Activated T-cell treated with anti-CD3 and anti-CD28 coated beads for 4 hours (primary cell): ENCODE data around the gene GRAMD4.

Experiments used
- DNase-seq: peaks from one replicate; pipeline ENCODE4 v3.0.0-alpha.2; 2020

The GRAMD4 gene

DNA sequence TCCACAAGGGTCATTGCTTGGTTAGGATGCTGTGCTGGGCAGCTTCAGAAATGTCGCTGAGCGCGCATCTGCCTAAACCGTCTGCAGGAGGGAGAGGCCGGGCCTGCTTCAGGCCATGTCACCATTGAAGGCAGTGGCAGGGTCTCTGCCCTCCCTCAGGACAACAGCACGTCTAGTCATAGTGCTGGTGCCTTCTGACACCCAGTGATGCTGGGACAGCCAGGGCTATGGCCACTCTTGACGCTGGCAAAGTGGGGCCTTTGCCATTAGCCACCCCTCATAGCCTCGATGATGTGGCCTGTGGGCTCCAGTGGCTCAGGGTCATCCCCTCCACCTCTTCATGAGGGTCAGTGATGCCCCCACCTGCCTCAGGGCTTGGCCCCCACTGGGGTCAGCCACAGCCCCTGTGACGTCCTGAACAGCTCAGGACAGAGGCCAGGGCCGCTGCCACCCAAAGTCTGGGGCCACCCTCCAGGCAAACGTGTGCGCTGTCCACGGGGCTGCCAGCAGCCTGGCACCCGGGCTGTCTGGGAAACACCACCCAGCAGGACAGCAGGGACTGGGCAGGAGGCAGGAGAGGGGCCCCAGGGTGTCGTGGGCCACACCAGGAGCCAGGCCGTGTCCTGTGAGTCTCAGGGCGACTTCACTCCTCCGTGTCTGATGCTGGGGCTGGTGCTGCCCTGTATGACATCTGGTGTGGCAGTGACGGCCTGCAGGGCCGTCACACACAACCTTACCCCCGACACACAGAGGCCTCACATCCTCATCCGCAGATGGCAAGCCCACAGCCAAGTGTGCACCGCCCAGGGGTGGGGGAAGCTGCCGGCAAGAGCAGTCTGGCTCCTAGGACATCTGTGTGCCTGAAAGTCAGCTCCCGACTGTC, 75.4 kb downstream of the GRAMD4 start:
- no peak for DNase-seq

DNA sequence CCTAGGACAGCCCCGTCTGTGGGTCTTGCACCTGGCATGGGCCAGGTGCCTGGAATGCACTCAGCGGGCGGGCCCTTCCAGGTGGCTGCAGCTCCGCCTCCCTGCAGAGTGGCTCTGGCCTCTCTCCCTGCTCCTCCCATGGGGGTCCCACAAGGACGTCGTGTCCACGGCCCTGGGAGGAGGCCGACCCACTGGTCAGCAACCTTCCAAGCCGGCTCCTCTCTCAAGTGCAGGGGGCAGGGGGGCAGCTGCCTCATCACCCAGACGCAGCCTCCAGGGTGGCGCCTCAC, 76.0 kb downstream of the GRAMD4 start:
- no peak for DNase-seq

DNA sequence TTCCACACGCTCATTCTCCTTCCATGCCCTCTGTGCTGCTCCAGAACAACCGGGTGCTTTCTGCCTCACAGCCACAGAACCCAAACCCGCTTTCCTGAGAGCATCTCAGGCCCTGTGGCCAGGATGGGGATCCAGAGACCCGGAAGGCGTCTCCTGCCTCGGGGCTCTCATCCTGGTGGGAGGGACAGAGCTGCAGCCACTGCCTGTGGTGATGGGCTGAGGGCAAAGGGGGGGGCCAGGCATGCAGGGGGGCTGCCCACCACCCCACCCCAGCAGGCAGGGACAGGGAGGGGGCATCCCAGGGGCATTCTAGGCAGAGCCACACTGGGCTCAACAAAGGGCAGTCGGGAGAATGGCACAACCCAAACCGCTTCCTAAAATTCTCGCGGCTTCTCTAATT, 76.4 kb downstream of the GRAMD4 start:
- no peak for DNase-seq

DNA sequence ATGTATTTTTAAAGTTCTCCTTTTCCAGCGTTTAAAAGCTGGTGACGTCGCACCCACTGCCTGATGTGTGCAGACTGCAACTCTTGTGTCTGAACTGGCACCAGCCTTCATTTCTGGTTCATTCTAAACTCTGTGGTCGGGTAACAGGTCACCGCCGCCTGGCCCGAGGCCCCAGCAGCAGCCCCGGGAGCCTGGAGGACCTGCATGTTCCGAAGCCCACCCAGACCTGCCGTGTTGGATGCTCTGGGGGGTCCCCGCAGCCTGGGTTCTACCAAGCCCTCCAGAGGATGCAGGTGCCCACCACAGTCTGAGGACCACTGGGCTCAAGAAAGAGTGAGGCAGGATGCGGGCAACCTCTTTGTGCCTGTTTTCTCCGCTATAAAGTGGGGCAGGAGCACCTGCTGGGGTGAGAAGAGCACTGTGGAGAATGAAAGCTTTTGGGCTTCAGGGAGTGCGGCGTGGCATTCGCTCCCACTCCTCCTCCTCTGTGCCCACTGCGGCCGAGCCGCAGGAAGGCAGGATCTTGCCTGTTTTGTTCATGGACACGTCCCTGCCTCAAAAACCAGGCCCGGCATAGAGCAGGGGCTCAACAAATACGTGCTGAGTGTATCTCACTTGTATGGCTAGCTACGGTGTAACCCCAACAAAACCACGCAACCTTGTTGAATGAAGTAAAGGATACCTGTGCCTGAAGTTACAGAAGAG, 77.8 kb downstream of the GRAMD4 start:
- DNase-seq: no peak

DNA sequence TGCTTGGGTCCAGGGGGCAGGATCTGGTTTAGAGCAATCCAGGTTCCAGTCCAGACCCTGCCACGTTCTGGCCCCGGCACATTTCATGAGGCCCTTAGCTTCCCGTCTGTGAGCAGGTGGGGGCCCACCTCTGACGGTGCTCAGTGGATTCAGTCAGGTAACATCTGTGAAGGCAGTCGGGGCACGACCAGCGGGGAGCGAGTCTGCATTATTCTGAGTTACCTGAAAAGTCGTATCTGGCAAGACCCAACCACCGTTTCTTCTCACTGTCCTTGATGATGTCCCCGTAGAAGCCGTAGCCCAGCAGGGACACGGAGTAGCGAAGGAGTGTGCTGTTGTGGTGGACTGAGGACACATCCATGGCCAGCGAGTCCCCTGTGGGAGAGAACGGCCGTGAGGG, 78.9 kb downstream of the GRAMD4 start:
- no peak for DNase-seq

DNA sequence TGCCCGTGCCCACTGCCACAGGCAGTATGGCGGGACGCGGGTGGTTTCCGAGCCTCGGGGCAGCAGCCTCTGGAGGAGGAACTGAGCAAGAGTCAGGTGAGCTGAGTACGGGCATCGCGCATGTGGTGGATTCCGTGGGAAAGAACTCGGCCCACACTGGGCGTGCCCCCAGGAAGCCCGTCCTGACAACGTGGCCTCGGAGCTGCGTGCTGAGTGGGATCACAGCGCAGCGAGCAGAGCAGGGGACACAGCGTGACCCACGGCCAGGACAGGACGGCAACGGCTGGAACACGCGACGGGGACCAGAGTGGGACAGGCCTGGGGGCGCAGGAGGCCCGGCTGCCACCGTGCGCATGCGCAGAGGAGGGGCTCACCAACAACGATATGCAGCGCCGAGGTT, 81.1 kb downstream of the GRAMD4 start:
- DNase-seq: no peak

DNA sequence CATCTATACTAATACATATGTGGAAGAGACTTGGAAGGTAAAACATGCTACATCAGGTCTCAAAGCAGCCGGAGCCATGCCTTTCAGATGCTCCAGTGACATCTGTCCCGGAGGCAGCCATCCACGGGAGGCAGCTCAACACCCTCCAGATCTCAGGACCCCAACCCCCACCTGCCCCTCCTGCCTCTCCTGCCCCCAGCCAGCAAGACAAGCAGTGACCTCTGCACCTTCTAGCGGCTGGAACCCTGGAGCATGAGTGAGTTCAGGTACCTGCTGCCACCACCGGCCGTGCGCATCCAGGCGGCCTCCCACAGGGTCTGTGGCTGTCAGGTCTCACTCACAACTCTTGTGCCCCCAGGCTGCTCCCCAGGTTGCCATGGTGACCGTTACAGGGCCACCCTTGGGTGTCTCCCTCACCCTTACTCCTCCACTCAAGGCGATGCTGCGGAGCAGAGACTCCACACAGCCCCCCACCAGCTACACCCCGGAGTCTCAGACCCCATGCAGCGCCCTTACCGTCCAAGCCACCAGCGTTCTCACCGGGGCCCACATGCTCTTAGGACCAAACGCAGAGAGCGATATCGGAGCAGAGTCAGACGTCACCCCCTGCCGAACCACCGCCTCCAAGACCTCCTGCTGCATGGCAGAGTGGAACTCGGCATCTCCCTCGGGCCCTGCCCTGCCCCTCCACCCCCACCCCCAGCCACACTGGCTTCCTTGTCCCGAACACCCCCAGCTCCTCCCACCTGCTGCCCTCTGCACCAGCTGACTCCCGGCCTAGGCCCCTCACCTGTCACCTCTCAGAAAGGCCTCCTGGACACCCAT, 83.2 kb downstream of the GRAMD4 start:
- no peak for DNase-seq

DNA sequence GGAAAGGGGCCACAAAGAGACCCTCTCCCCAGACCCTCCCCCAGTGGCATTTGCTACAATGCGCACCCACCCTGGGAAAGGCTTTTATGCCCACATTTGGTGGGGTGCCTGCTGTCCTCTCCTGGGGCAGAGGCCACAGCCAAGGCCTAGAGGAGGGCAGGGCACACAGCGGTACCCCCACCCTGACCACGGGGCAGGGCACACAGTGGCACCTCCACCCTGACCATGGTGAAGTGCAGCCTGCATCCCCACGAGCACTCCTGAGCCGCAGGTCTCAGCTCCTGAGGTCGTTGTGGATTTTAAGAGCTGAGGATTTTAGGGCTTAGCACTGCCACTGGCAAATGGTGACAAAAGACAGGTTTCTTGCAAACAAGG, 83.8 kb downstream of the GRAMD4 start:
- DNase-seq: no peak

DNA sequence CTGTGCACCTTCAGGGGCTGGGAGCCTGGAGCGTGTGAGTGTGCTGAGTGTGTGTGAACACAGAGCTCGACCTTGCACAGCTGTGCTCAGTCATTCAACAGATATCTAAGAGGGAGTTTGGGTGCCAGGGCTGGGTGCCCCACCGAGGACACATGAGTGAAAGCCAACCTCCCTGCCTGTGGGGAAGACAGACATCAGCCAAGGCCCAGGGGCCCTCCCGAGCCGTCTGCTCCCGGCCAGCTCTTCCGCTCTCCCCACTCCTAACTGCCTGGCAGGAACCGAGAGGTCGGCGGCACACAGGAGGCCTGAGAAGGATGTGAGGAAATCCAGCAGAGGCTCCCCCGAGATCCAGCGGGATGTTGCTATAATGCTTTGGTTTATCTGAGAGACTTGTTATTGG, 85.9 kb downstream of the GRAMD4 start:
- DNase-seq: no peak

DNA sequence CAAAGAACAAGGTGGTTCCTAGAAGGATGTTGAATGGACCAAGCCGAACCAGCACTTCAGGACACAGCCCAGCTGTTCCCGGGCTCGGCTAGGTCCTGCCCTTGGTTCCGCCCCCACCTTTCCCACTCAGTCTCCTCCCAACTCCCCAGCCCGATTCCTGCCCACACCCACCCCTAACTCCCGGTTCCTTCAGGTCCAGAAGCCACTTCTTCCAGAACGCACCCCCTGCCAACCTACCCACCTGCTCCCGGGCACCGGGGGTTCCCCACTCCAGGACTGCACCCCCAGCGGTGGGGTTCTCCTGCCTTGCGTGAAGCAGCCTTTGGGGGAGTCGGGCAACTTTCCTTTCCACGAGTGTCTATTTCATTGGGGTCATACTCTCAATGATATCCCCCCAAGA, 87.1 kb downstream of the GRAMD4 start:
- no peak for DNase-seq

DNA sequence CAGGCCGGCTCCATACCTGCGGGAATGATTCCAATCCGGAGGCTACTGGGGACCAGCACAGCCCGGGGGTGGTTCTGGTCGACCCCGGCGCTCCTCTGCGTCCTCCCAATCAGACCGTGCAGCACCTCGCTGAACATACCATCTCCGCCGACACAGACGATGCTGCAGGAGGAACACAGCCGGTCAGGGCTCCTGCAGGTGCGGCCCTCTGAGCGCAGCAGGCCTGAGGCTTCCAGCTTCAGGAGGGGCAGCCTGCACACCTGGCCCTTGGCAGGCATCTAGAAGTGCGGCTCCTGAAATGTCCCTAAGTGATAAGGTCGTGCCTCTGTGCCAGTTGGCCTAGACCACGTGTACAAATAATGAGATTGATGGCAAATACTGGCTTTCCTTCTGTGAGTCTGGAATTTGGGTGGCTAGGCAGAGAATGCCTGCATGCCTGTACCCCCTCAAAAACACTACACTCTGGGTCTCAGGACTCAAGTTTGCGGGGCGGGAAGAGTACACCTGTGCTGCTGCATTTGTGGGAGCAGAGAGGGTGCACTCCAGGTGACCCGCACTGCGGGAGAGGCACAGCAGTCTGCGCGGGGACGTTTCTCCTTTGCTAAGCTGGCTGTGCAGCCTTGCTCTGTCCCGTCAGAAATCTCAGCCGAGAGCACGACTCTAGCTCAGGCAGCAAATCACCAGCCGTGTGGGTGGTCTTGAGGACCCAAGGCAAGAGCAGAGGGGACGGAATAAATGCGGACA, 87.8 kb downstream of the GRAMD4 start:
- DNase-seq: no peak

DNA sequence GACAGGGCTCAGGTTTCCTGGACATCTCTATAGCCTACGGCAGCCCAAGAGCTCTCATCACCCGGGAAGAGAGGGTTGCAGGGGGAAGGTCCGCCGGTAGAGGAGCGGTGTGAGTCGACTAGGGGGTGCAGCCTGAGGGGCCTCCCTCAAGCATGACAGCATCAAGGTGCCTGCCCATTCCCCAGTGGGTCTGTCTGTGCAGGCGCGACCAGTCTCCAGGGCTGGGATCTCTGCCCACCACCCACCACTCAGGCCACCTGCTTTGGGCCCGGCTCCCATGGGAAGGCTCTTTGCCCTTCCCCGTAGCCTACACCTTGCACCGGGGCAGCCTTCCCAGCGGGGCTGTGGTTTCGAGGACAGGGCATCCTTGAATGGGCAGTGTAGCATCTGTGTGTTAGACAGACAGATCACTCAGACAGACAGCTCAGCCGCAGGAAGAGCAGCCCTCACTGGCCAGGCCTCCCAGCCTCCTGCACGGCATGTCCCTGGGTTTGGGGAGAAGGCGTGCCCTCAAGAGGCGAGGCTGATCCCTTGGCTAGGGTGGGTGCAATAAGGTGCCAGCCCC, 88.7 kb downstream of the GRAMD4 start:
- DNase-seq: no peak

DNA sequence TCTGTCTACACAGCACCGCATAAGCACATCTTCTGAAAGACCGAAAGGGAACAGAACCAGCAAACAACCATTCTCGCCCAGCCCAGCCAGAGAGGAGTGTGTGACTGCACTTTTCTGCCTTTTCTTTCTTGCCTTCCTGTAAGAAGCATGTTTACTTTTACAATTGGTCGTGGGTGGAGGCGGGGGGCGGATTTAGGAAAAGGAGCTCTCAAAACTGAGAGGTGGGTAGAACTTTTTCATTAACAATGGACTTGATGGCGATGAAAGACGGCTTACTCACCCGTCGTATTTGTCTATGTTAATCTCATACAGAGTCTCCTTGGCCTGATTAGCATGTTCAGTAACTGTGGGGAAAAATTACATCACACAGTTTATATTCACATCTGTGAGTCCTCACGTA, 90.6 kb downstream of the GRAMD4 start:
- DNase-seq: no peak

DNA sequence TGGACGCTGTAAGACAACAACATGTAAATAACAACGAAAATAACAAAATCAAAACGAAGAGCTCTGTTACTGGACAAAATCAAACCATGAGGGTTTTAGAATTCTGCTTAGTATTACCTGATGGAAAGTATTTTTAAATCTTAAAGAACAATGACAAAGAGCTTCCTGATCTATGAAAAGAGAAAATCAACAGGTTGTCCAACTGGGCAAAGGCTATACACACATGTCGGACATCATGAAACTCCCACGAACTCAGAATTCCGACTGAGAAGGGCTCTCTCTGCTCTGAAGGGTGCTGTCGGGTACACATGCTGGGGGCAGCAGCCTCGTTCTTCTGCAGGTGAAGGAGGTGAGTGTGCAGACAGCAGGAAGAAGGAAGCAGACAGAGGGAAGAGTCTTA, 92.1 kb downstream of the GRAMD4 start:
- DNase-seq: no peak

DNA sequence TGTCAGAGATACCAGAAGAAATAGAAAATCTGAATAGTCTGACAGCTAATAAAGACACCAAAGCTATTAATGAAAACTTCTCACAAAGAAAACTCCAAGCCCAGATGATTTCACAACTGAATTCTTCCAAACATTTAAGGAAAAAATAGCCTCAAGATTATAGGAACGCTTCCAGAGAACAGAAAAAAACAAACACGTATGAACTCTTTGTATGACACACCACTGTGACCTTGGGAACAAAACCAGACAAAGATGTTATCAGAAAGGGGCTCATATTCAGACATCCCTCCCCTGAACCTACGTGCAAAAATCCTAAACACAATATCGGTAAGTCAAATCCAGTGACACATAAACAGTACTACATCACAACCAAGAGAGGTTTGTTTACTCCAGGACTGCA, 94.4 kb downstream of the GRAMD4 start:
- no peak for DNase-seq

DNA sequence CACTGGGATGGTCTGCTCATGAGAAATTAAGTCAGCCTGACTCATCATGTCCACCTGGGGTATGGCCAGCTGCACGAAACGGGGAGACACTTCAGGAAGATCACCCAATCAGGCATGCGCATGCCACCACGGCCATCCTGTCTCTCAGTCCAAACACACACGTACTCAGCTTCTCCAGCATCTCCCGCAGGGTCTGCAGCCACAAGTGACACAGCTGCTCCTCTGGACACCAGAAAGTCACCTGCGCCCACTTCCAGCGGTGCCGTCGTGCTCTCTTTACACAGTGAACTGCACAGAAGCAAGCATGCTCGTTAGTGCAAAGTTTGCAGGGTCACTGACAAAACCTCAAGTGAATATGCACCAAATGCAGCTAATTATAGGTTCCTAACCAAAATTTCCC, 99.7 kb downstream of the GRAMD4 start:
- DNase-seq: no peak

DNA sequence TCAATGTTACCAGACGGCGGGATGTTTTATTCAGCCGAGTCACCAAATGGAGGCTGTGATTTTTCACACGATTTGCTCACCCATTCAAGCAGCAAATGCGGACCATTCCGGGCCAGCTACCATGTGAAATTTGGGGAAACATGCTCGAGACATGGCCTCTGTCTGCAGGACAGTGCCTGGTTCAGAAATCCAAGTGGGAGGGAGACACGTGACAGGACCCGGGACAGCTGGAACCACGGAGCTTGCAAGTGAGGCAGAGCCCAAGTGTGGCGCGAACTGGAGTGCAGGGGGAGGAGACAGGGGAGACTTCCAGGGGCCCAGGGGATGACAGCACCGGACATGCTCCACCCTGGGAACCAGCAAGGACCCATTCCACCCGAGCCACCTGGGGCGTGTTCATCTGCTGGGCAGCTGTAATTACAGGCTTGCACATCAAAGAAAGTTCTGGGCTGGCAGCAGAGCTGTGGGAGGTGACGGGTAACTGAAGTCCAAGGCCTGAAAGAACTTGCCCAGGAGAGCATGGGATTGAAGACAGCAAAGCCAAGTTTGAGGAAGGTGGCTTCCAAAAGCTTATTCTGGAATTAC, 101.4 kb downstream of the GRAMD4 start:
- no peak for DNase-seq

DNA sequence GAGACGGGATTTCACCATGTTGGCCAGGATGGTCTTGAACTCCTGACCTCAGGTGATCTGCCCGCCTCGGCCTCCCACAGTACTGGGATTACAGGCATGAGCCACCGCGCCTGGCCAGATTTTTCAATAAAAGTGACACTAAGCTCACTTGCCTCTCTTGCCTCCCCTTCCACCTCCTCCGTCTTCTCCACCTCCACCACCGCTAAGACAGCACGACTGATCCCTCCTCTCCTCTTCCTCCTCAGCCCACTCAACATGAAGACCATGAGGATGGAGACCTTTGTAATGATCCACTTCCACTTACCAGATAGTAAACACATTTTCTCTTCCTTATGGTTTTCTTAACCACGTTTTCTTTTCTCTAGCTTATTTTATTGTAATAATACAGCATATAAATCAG, 103.7 kb downstream of the GRAMD4 start:
- DNase-seq: no peak

DNA sequence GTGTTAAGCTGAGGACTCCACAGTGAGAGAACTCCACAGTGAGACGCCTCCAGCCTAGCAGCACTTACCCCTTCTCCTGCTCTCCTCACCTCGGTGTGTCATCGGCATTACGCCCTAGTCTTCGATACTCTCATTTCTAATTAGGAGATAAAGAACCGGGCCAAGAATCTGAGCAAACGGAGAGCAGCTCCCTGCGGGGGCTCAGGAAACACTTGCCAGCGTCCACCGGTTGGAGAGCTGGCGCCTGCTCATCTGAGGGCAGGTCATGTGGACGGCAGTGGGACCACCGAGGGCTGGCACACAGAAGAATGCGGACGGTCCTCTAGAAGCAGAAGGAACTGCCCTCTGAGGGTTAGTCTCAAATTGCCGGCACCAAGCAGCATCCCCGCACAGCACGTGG, 104.9 kb downstream of the GRAMD4 start:
- DNase-seq: no peak

DNA sequence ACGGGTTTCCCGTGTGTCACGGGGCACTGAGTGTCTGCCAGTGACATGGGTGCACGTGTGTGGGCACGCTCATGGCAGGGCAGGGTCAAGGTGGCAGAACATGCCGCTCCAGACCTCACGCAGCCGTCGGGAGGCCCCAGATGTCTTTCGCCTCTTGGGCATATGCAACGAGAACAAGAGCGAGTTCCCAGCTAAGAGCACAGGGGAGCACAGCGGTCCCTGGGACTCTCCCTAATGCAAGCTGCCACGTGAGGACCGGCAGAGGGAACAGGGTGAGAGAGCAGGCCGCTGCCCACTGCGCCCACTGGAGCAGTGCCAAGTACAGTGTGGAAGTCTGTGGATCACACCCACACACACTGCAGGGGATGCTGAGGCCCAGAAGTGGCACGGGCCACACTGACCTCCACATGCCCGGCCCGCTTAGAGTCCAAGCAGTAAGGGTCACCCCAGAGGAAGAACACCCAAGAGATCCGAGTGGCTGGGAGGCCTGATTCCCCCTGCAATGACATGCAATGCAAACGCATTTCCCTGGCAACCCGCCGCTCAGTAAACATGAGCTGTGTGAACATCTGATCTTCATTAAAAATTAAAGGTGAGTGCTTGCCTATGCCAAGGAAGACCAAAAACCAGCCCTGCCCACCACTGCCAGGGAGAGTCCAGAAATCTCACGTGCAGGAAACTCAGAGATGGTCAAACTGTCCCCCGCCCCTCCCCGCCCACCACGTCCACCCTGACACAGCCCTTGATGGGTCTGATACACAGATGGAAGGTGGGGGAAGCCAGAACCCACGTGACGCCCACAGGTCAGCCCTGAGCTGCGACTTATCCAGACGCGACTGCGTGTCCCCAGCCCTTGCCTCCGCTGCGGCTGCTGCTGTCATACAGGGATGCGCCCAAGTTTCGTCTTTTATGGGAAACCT, 106.1 kb downstream of the GRAMD4 start:
- no peak for DNase-seq

DNA sequence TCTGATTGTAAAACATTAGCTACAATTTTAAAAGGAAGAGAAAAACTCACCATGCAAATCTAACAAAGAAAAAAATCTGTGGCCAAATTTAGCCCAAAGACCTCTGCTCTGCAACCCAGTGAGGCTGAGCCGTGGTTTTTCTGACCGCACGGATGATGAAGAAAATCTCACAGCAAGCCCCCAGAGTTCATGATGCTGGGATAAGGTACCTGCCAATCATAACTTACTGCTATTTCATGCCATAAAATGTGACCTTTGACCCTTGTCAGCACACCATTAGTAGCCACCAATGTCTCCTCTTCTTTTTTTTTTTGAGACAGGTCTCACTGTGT, 106.8 kb downstream of the GRAMD4 start:
- no peak for DNase-seq
